NT2/D1 (cell line): Measurements from ENCODE around the gene YEATS2.

Source experiments
- SUZ12 ChIP-seq: IDR thresholded peaks from 2 replicates; pipeline ENCODE4 v1.6.1; 2011; ENCODE audit not compliant: insufficient read length, insufficient read depth; ENCODE audit errors: extremely low read depth
- YY1 ChIP-seq: IDR thresholded peaks from 2 replicates; pipeline ENCODE4 v1.6.1; 2011; ENCODE audit not compliant: insufficient read length, insufficient read depth
- ZNF274 ChIP-seq: IDR thresholded peaks from 2 replicates; pipeline ENCODE4 v1.6.1; 2011; ENCODE audit warnings: mild to moderate bottlenecking, low read depth, low read length

DNA sequence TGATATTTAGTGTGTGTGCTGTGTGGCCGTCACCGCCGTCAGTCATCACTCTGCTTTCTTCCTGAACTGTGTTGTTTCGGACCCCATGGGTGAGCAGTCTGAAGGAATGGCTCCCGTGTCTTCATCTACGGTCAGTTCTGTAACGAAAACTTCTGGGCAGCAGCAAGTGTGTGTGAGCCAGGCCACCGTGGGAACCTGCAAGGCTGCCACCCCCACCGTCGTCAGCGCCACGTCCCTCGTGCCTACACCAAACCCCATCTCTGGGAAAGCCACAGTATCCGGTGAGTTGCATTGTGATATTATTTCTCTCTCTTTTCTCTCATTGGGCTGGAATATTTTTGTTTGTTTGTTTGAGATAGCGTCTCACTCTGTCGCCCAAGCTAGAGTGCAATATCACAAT is 93.1 kb downstream of the YEATS2 start:
- TF ChIP-seq YY1 (no peak), ZNF274 (no peak), SUZ12 (no peak)
